ENCODE measurements around the gene CLCN7.

GRCh38 chr16:1441391-1441829, 33.4 kb downstream of the CLCN7 start:
- TF ChIP-seq BDP1 (IDR thresholded peaks at IDR 0.05; ENCODE audit: insufficient read depth, insufficient read length) (no peak), JUND (IDR thresholded peaks at IDR 0.05; ENCODE audit: borderline replicate concordance, low read depth, low read length) (no peak), JUND (tag; IDR thresholded peaks at IDR 0.05; ENCODE audit: borderline replicate concordance, low read depth, low read length) (no peak), POLR2A (conservative IDR thresholded peaks at IDR 0.05) (no peak), ZNF785 (CRISPR knock-in tag; IDR thresholded peaks at IDR 0.05) (no peak), ZNF263 (CRISPR knock-in tag; IDR thresholded peaks at IDR 0.05; ENCODE audit: borderline replicate concordance) (no peak), REST (IDR thresholded peaks at IDR 0.05; ENCODE audit: borderline replicate concordance) (no peak), REST (CRISPR knock-in tag; IDR thresholded peaks at IDR 0.05; ENCODE audit: low read depth) (no peak), CTCF (IDR thresholded peaks at IDR 0.05 in 2 of 3, conservative IDR thresholded peaks at IDR 0.05 in 1 of 3; ENCODE audit: insufficient read depth in 2 of 3, low read depth in 1 of 3, low read length in 3 of 3) (no peak), ZNF696 (CRISPR knock-in tag; conservative IDR thresholded peaks at IDR 0.05) (no peak), TAF1 (IDR thresholded peaks at IDR 0.05; ENCODE audit: control insufficient read depth, extremely low read depth, insufficient read depth, low read length, severe bottlenecking) (no peak), ZBTB12 (CRISPR knock-in tag; IDR thresholded peaks at IDR 0.05) (no peak)

All from K562 (cell line).